RWPE2 (cell line): ENCODE results near the gene ARL6IP4.
"Not testable (repeated sequence)": the region's sequence is repeated elsewhere in the genome, so short reads cannot be mapped to it uniquely, and the experiment has no call there.

Source experiments
- ATAC-seq: fragments of 200-7000 bp; cut with Tn5 transposase; 3 replicates; pipeline ENCODE4 v1.9.1; 2021; ENCODE audit warnings: low read depth
- DNase-seq: peaks from one replicate; pipeline ENCODE4 v3.0.0-alpha.2; 2020; ENCODE audit warnings: low spot score
- H3K27ac ChIP-seq: fragments of 450-650 bp; 2 replicates; pipeline ENCODE4 v1.5.1; 2017; ENCODE audit warnings: mild to moderate bottlenecking; ENCODE audit not compliant: poor library complexity, severe bottlenecking
- H3K27me3 ChIP-seq: fragments of 250-450 bp; sonication (Bioruptor Pico); 2 replicates; pipeline ENCODE4 v1.5.1; 2021; ENCODE audit warnings: mild to moderate bottlenecking, moderate library complexity; ENCODE audit not compliant: insufficient read depth, poor library complexity, severe bottlenecking
- H3K36me3 ChIP-seq: fragments of 250-450 bp; sonication (Bioruptor Pico); 2 replicates; pipeline ENCODE4 v1.5.1; 2020; ENCODE audit warnings: low read depth, mild to moderate bottlenecking, moderate library complexity
- H3K4me1 ChIP-seq: fragments of 250-450 bp; sonication (Bioruptor Pico); 2 replicates; pipeline ENCODE4 v1.5.1; 2021; ENCODE audit warnings: mild to moderate bottlenecking, moderate library complexity; ENCODE audit not compliant: insufficient read depth, poor library complexity, severe bottlenecking
- H3K4me3 ChIP-seq: fragments of 250-450 bp; sonication (Bioruptor Pico); 2 replicates; pipeline ENCODE4 v1.5.1; 2021; ENCODE audit warnings: mild to moderate bottlenecking, moderate library complexity; ENCODE audit not compliant: severe bottlenecking
- H3K9me3 ChIP-seq: fragments of 250-450 bp; sonication (Bioruptor Pico); 2 replicates; pipeline ENCODE4 v1.5.1; 2021; ENCODE audit warnings: mild to moderate bottlenecking, moderate library complexity; ENCODE audit not compliant: severe bottlenecking
- TF ChIP-seq, protein P1 (sequence below): fragments of 450-650 bp; IDR thresholded peaks from one replicate; pipeline ENCODE4 v1.5.1; 2017; ENCODE audit warnings: mild to moderate bottlenecking, moderate library complexity; ENCODE audit not compliant: poor library complexity, severe bottlenecking

Gene ARL6IP4

DNA sequence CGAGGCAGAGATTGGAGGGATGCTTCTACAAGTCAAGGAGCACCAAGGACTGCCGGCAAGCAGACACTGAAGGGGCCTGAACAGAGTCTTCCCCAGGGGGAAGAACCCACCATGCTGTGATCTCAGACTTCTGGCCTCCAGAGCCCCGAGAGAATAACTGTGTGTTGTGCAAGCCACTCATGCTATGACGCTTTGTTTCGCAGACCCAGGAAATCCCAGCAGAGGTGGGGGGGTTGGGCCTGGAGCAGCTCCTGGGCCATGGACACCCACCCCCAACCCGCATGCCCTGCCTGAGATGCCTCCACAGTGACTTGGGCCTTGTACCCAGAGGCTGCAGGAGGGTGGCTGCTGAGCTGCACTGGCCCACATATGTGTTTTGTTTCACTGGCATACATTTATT lies 31.2 kb downstream of the ARL6IP4 start:
- DNase-seq: no peak
- no peak overlapping the region for H3K4me3 ChIP-seq
- no peaks in the 10 kb centered on the region for H3K27me3 ChIP-seq
- H3K4me1 ChIP-seq: no peaks in the 10 kb centered on the region
- no peaks in the 10 kb centered on the region for H3K36me3 ChIP-seq
- no peaks in the 10 kb centered on the region for H3K9me3 ChIP-seq
- ATAC-seq: no peak
- H3K27ac ChIP-seq: no peak overlapping the region
- TF ChIP-seq, protein P1, sequence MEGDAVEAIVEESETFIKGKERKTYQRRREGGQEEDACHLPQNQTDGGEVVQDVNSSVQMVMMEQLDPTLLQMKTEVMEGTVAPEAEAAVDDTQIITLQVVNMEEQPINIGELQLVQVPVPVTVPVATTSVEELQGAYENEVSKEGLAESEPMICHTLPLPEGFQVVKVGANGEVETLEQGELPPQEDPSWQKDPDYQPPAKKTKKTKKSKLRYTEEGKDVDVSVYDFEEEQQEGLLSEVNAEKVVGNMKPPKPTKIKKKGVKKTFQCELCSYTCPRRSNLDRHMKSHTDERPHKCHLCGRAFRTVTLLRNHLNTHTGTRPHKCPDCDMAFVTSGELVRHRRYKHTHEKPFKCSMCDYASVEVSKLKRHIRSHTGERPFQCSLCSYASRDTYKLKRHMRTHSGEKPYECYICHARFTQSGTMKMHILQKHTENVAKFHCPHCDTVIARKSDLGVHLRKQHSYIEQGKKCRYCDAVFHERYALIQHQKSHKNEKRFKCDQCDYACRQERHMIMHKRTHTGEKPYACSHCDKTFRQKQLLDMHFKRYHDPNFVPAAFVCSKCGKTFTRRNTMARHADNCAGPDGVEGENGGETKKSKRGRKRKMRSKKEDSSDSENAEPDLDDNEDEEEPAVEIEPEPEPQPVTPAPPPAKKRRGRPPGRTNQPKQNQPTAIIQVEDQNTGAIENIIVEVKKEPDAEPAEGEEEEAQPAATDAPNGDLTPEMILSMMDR: no peak

DNA sequence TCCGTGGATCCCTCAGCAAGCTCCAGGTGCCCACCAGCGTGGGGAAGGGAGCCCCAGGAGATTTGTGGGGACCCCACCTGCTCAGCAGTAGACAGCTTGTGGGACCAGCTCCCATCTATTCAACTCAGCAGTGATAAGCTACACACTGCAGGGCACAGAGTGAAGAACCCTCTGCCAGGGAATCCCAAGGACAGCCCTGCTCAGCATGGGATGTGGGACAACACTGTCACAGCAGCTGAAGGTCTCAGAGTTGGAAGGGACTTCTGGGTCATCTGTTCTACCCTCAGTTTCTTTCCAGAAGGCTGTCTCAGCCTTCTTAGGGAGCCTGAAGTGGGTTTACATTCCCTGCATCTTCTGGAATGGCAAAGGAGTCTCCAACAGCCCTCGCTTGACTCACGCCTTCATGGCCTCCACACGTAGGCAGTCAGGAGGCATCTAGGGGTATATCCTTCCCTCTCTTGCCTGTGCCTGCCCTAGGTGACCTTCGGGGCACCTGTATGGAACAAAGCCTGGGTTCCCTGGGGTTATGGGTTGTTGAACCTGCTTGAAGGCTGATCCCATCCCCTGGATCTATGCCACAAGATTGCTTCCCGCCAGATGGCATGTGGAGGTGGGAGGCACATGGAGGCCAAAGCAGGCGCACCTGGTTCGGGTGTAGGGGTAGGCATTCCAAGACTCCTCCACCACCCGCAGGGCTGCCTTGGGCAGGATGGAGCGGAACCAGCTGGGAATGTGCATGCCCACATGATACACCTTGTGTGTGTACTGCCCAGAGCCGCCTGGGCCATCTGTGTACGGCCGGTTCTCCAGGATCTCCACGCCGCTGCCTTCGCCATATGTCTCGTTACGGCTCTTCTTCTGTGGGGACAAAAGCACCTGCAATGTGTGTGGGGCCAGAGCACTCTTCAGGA lies 33.0 kb downstream of the ARL6IP4 start:
- DNase-seq (no peak), ATAC-seq (no peak)
- no peaks in the 10 kb centered on the region for H3K4me1 ChIP-seq
- TF ChIP-seq, protein P1: no peak
- H3K27me3 ChIP-seq: no peaks in the 10 kb centered on the region
- H3K27ac ChIP-seq: no peak overlapping the region
- H3K4me3 ChIP-seq: no peak overlapping the region
- no peaks in the 10 kb centered on the region for H3K36me3 ChIP-seq
- no peaks in the 10 kb centered on the region for H3K9me3 ChIP-seq

DNA sequence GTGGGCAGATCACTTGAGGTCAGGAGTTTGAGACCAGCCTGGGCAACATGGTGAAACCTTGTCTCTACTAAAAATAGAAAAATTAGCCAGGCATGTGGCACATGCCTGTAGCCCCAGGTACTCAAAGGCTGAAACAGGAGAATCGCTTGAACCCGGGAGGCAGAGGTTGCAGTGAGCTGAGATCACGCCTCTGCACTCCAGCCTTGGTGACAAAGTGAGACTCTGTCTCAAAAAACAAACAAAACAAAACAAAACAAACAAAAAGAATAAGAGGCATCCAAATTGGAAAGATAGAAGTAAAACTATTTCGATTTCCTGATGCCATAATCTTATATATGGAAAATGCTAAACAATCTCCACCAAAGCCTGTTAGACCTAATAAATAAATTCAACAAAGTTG lies 34.0 kb downstream of the ARL6IP4 start:
- not testable (repeated sequence) for H3K36me3 ChIP-seq, H3K27ac ChIP-seq, H3K4me3 ChIP-seq, DNase-seq, H3K4me1 ChIP-seq, H3K27me3 ChIP-seq, ATAC-seq, H3K9me3 ChIP-seq

DNA sequence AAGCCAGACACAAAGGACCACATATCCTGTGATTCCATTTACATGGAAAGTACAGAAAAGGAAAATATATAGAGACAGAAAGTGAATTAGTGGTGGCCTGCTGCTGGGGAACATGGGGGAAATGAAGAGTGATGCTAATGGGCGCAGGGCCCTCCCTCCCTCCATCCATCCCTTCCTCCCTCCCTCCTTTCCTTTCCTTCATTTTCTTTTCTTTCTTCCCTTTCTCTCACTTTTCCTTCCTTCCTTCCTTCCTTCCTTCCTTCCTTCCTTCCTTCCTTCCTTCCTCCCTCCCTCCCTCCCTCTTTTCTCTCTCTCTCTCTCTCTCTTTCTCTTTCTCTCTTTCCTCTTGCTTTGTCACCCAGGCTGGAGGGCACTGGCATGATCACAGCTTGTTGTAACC lies 37.3 kb downstream of the ARL6IP4 start:
- H3K27ac ChIP-seq: no peak overlapping the region
- ATAC-seq (no peak), DNase-seq (no peak)
- H3K4me1 ChIP-seq: no peaks in the 10 kb centered on the region
- H3K4me3 ChIP-seq: no peak overlapping the region
- no peaks in the 10 kb centered on the region for H3K36me3 ChIP-seq
- TF ChIP-seq, protein P1: no peak
- H3K27me3 ChIP-seq: no peaks in the 10 kb centered on the region
- H3K9me3 ChIP-seq: no peaks in the 10 kb centered on the region

- Histone ChIP-seq H3K36me3 (no peaks in the 10 kb centered on the region), H3K27ac (no peak overlapping the region), H3K9me3 (no peaks in the 10 kb centered on the region), H3K4me1 (peaks cover 4% of the 10 kb centered on the region), H3K4me3 (no peak overlapping the region), H3K27me3 (no peaks in the 10 kb centered on the region)
- TF ChIP-seq, protein P1: no peak
- no peak for ATAC-seq
- DNase-seq: no peak
Observed at GRCh38 chr12:123019841-123020138, 39.3 kb downstream of the ARL6IP4 start.
